Stimulated activated CD4-positive, alpha-beta T cell treated with anti-CD3 and anti-CD28 coated beads, Interleukin-1b, Interleukin-23, amount 100 ng/mL, for 24 hours (primary cell): ENCODE results near the gene B4GALNT1.
"Not testable (repeated sequence)": the region's sequence is repeated elsewhere in the genome, so short reads cannot be mapped to it uniquely, and the experiment has no call there.

ENCODE experiments used
- DNase-seq, 4 experiments: peaks; one replicate each; pipeline ENCODE4 v3.0.0-alpha.2; 2020; ENCODE audit warnings: low read depth in 4 of 4, low spot score in 1 of 4

The B4GALNT1 gene

GRCh38 chr12:57609781-57610553 is 23.0 kb downstream of the B4GALNT1 start:
- no peak for DNase-seq

- no peak for DNase-seq
Measured at GRCh38 chr12:57609101-57609780, 23.8 kb downstream of the B4GALNT1 start.

- DNase-seq = no peak
Measured at GRCh38 chr12:57607958-57608663, 24.9 kb downstream of the B4GALNT1 start.

DNA sequence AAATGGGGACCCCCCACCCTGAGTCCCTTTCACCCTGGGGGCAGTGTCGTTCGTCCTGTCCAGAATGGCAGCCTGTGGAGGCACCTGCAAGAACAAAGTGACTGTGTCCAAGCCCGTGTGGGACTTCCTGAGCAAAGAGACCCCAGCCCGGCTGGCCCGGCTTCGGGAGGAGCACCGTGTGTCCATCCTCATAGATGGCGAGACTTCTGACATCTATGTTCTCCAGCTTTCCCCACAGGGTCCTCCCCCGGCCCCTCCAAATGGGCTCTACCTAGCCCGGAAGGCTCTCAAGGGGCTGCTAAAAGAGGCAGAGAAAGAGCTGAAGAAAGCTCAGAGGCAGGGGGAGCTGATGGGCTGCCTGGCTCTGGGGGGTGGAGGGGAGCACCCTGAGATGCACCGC is 26.2 kb downstream of the B4GALNT1 start:
- no peak for DNase-seq

- DNase-seq = no peak
Measured at GRCh38 chr12:57606399-57606798, 26.6 kb downstream of the B4GALNT1 start.

DNA sequence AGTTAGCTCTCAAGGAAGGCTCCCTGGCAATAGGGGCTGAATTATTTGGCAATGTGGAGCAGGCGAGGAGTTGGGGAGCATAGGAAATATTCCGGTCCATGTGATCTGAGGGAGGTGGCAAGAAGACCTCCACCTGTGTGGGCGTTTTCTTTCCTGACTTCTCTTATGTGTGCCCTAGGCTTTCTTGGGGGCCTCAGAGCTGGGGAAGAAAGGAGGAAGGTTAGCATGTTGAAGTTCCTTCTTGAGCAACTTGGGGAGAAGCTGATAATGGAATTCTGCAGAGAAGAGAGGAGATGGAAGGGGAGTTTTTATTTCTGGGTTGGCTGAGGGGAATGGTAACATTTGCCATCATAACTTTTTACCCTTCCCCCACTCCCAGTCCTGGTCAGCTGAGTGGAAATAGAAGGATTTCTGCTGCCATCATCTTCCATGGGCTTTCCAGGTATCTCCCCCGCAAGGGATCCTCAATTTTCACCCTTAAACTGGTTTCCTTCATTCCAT is 27.1 kb downstream of the B4GALNT1 start:
- no peak for DNase-seq

- no peak for DNase-seq
Measured at GRCh38 chr12:57604992-57605810, 27.8 kb downstream of the B4GALNT1 start.

DNA sequence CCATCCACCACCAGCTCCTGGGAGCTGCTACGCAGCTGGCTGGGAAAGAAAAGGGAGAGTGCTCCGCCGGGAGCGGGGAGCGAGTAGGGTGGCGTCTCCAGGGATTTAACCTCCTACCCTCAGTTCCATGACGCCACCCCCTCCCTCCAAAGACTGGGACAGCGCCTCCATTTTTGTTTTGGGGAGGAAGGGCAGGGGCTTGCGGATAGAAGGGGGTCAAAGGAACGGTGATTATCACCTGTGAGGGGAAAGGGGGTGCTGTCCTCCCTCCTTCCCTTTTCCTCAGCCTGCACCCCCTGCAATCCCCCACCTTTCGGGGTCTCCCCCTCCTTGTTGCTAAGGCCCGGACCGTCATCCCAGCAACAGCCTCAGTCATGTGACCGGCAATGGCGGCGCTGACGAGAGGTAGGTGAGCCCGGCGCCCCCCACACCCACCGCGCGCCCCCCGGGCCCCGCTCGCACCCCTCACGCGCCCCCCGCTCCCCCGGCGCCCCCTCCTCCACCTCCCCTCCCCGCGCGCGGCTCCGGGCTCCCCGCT is 28.5 kb downstream of the B4GALNT1 start, which contains the start of gene DTX3:
DTX3 (plus strand) TSS at position 371 of the 538 bp plus-strand sequence. CDS start 1,694 bp downstream, outside the sequence.
- no peak for DNase-seq

DNA sequence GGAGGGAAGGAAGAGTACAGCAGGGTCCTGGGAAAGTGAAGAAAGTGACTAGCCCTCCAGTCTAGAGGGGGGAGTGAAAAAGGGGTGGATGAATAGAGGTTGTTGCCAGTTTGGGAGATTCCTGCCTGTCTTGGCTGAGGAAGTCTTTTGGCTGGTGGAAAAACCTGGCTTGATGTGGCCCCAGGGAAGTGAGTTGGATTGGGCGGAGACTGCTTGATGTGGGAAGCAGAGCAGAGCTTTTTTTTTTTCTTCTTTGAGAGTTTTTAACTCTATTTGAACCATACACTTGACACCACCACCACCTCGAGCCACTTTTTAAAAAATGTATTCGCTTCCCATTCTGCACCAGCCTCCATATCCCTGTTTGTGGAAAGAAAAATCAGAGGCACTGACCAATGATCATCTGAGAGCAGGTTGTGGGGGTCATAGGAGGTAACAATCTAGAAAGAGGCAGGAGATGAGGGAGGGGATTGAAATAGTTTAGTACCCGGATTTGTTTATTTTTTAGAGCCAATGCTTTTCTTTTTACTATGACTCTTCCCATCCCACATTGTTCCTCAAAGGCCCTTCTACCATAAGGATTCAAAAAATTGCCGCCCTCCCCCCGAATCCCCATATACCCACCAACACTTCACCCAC is 29.1 kb downstream of the B4GALNT1 start:
- no peak for DNase-seq

DNA sequence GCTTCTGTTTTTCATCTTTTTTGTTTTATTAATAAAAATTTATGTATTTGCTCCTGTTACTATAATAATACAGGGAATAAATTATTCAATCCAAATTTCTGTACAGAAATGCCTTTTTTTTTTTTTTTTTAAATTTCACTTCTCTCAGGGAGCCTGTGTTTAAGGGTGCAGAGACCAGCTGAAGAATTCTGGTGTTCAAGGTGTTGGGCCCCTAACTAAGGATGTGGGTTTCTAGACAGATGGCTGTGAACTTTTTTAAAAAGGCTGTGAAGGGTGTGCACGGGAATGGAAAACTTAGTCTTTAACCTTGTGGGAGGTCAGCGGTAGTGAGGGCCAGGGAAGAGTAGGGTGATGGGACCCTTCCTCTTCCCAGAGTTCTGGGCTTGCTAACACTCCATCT is 29.7 kb downstream of the B4GALNT1 start:
- no peak for DNase-seq

GRCh38 chr12:57602544-57602943 is 30.5 kb downstream of the B4GALNT1 start:
- DNase-seq = no peak

DNA sequence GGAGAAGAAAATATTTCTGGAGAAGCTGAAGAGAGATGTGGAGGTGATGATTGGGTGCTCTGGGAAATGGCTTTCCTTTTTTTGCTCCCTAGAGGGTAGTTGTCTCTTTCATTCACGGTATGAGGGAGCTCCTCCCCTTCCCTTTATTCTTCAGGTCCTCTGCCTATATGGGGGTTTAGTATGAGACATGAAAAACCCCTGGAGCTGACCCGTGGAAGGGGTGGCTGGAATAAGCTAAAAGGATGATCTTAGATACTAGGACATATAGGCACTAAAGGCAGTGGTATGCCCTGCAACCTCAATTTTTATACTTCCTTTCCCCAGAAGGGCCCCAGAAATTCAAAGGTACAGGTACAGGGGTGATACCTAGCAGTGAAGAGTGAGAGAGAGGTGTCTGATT is 32.6 kb downstream of the B4GALNT1 start:
- no peak for DNase-seq

DNA sequence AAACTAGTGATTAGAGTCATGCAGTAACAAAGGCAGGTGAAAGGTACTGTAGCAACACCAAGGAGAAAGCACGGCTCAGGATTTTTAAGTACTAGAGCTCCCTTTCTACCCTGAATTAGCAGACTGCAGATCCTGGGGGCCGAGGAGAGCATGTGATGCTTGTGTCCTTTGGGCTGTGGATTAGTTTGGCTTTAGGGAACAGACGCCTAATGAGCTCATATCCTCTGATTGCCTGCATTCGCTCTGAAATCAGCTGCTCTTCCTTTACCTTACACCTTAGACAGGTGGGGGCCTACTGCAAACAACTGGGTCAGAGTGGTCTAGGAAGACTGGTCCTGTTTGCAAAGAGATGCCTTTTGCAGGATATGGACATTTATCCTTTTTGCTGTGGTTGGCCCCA is 39.8 kb downstream of the B4GALNT1 start:
- DNase-seq = no peak

DNA sequence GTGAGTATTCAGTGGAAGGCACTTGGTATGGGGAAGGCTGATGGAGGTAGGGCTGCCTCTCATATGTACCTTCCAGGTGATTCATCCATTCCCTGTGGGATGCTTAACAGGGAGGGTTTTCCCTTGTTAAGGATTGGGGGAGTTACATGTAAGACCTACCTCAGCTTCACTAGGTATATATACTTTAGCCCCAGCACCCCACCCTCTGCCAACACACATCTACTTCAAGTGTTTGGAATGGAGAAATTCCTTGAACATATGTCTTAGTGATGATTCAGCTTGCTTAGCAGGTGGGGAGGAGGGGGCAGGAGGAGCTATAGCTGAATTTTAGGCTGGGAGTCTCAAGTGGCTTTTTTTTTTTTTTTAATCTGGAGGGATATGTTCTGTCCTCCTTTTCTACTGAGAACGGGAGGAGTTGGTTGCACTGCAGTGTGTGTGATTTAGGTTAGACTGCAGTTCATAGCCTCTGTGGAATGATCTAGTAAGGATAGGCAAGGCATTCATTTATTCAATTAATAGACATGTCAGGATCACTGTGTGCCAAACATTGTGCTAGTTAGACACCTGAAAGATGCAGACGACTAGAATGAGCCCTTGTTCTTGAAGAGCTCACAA is 40.3 kb downstream of the B4GALNT1 start:
- DNase-seq = no peak

DNA sequence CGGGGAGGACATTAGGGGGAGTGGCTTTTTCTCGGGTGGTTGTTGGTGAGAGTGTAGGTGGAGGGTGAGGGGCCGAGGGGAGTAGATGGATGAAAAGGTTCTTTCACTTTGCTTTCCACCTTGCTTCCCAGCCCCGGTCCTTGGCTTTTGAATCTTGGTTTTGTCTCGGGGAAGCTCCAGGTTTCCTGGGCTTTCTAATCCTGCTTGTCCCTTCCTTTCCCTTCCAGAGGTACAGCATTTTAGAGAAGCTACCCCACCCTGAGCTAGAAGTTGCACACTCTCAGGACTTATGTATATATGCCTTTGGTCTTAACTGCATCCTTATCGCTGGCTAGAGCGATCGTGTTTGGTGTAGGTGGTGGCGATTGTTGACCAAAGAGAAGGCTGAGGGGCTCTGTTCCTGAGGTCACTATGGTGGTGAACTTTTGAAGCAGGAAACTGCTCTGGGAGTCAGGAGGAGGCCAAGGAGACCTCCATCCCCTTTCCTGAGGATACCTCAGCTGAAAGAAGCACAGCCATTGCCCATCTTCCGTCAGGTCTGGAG is 41.1 kb downstream of the B4GALNT1 start:
- no peak for DNase-seq

- DNase-seq = peak; percentile 43 to 74 (median 56)
Measured at GRCh38 chr12:57590864-57591781, 41.9 kb downstream of the B4GALNT1 start, which contains the start of gene PIP4K2C. TSS of gene PIP4K2C (plus strand) at chr12:57591192. CDS start at chr12:57591290, 98 bp downstream.

DNA sequence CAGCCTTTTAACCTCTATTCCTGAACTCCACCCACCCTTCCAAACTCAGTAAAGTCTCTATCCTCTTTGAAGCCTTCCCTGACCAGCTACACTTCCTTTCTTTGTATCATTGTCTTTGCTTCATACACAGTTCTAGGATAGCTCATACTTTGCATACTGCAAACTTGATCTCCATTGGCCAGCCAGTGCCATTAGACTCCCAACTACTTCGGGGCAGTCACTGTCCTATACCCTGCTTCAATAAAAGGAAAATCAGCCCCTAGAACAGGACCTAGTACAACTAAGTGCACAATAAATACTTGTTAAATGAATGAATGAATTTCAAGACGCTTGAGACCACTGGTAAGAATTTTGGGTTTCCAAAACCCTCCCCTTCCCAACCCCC is 42.5 kb downstream of the B4GALNT1 start:
- no peak for DNase-seq

- DNase-seq = not testable (repeated sequence)
Measured at GRCh38 chr12:57588951-57589610, 43.9 kb downstream of the B4GALNT1 start.
